Psoas muscle (tissue), 8 donors: ENCODE data around the gene MUSTN1. TPM values are rescaled to one million over a fixed set of nuclear protein-coding genes. Genes with fewer than 3 reads are reported as not detected.

Experiments used
- ATAC-seq, 4 donors: fragments of 200-7000 bp; cut with Tn5 transposase; one replicate each; pipeline ENCODE4 v1.9.1; 2020; ENCODE audit warnings: moderate library complexity in 3 of 4, mild to moderate bottlenecking in 2 of 4
- DNase-seq, 2 donors: peaks; one replicate each; pipeline ENCODE4 v3.0.0-alpha.2; 2020
- H3K27ac ChIP-seq: fragments of 200-600 bp; one replicate; pipeline ENCODE4 v1.8.0; 2022
- H3K27me3 ChIP-seq, 3 donors: fragments of 200-600 bp in 1 of 3; one replicate each; pipeline versions ENCODE4 v1.6.1 to v1.8.0; 2013 to 2022; ENCODE audit warnings: low read length in 2 of 3, mild to moderate bottlenecking in 2 of 3, moderate library complexity in 1 of 3; ENCODE audit not compliant: insufficient read depth in 3 of 3
- H3K36me3 ChIP-seq, 2 donors: fragments of 200-600 bp in 1 of 2; one replicate each; pipeline versions ENCODE4 v1.6.1 to v1.8.0; 2013 to 2022; ENCODE audit warnings: low read depth in 1 of 2, mild to moderate bottlenecking in 1 of 2, moderate library complexity in 1 of 2; ENCODE audit not compliant: insufficient read depth in 1 of 2
- H3K4me1 ChIP-seq: fragments of 200-600 bp; one replicate; pipeline ENCODE4 v1.8.0; 2022
- H3K4me3 ChIP-seq: fragments of 200-600 bp; one replicate; pipeline ENCODE4 v1.8.0; 2022; ENCODE audit warnings: mild to moderate bottlenecking
- H3K9me3 ChIP-seq: fragments of 200-600 bp; one replicate; pipeline ENCODE4 v1.8.0; 2022
- CTCF ChIP-seq: fragments of 200-600 bp; IDR thresholded peaks from one replicate; pipeline ENCODE4 v1.8.0; 2022; ENCODE audit warnings: antibody characterized with exemption
- WGBS, 3 donors: extraction: QIAGEN DNeasy Blood & Tissue Kit; methylation state at CpG; one replicate each; pipeline versions ENCODE4 v1.1.6 to v1.1.7; 2013; 5-methylcytosine and 5-hydroxymethylcytosine counted together
- intact Hi-C, 2 donors: fragments of 100-400 bp; cut with DNase I; formaldehyde crosslinking; loops; one replicate each; pipeline versions ENCODE4 v1.11.0 to v1.14.2; 2022
- polyA plus RNA-seq, 3 donors: library from polyadenylated mRNA; stranded (reverse); fragments of 200-250 nt; gene quantifications; one replicate each; pipeline ENCODE4 v1.2.3, GENCODE V29; 2013
- total RNA-seq, 4 donors: library from RNA; stranded (reverse); fragmentation: NEBNext Ultra II Directional in 2 of 4; extraction: Animal tissue kit (Norgen Biotek cat#: 25700) in 2 of 4; gene quantifications; one replicate each; pipeline versions ENCODE4 v1.2.1 to v1.2.4, GENCODE V29; 2021 to 2023
- donor health status: healthy with polysubstance abuse.
- donor health status: DM: no; HTN: no; CAD: no; lungs with moderate emphysema.
- donor health status: Bipolar disorder and iron deficiency.
- donor health status: healthy.
- donor health status: DM: yes; HTN: yes; CAD: no.
- donor health status: DM: no; HTN: no; CAD: no.
- donor health status: DM: no; HTN: no; CAD: no.
- donor health status: DM: yes; HTN: yes; CAD: no.

MUSTN1 gene
- total and polyA plus RNA-seq, 7 donors, result 91.1 to 1,241 (median 578) TPM

DNA sequence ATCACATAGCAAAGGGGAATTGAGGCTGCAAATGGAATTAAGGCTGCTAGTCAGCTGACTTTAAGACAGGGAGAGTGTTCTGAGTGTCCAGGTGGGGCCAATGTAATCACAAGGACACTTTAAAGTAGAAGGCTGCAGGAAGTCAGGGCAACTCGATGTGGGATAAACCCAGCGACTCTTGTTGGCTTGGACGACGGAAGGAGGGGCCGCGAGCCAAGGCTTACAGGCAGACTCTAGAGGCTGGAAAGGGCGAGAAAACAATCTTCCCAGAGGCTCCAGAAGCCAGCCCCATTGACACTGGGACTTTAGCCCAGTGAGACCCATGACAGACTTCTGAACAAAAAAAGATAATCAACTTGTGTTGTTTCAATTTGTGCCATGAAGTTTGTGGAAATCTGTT lies 12.9 kb upstream of the MUSTN1 start:
- DNase-seq (peak in 1 of 2 donors; percentile 45), ATAC-seq (no peak)
- Histone ChIP-seq H3K27ac (peak overlapping the region; percentile 97), H3K4me1 (peaks cover 69% of the 10 kb centered on the region), H3K9me3 (no peaks in the 10 kb centered on the region), H3K27me3 (no peaks in the 10 kb centered on the region), H3K4me3 (no peak overlapping the region), H3K36me3 (peaks cover 0 to 27% of the 10 kb centered on the region in 2 donors)
- intact Hi-C loops, result no loop called here
- WGBS, 3 donors, result 70 to 88% (median 81%) methylated on average over 7 of the region's 7 CpGs
- no peak for TF ChIP-seq CTCF

GRCh38 chr3:52847241-52847640 lies 12.4 kb upstream of the MUSTN1 start:
- Histone ChIP-seq H3K27me3 (no peaks in the 10 kb centered on the region), H3K27ac (peak overlapping the region; percentile 97), H3K9me3 (no peaks in the 10 kb centered on the region), H3K4me3 (no peak overlapping the region), H3K36me3 (peaks cover 0 to 23% of the 10 kb centered on the region in 2 donors), H3K4me1 (peaks cover 74% of the 10 kb centered on the region)
- 89 to 96% (median 94%) methylated on average over 6 of the region's 6 CpGs for WGBS, 3 donors
- intact Hi-C loops, result no loop called here
- DNase-seq (peak in 1 of 2 donors; percentile 36), ATAC-seq (no peak)
- TF ChIP-seq CTCF, result no peak

- Histone ChIP-seq H3K27me3 (no peaks in the 10 kb centered on the region), H3K9me3 (no peaks in the 10 kb centered on the region), H3K4me1 (peaks cover 81% of the 10 kb centered on the region), H3K27ac (peak overlapping the region; percentile 97), H3K4me3 (peak overlapping the region; percentile 0), H3K36me3 (peaks cover 0 to 17% of the 10 kb centered on the region in 2 donors)
- intact Hi-C loops, result no loop called here
- 50 to 64% (median 62%) methylated on average over 15 of the region's 15 CpGs for WGBS, 3 donors
- ATAC-seq (no peak), DNase-seq (peak in 1 of 2 donors; percentile 49)
- TF ChIP-seq CTCF, result no peak
Observed at GRCh38 chr3:52846432-52846965, 11.7 kb upstream of the MUSTN1 start.

GRCh38 chr3:52845691-52846431 lies 11.0 kb upstream of the MUSTN1 start:
- ATAC-seq, result peak in 1 of 4 donors; percentile 20
- H3K27ac ChIP-seq, result peak overlapping the region; percentile 97
- H3K36me3 ChIP-seq, result peaks cover 0 to 13% of the 10 kb centered on the region in 2 donors
- peak; percentile 40 for TF ChIP-seq CTCF
- H3K4me3 ChIP-seq, result peak overlapping the region; percentile 0
- WGBS, 3 donors, result 35 to 66% (median 40%) methylated on average over 6 to 7 of the region's 7 CpGs
- no peaks in the 10 kb centered on the region for H3K27me3 ChIP-seq
- intact Hi-C loops, result no loop called here
- H3K4me1 ChIP-seq, result peaks cover 88% of the 10 kb centered on the region
- H3K9me3 ChIP-seq, result no peaks in the 10 kb centered on the region
- DNase-seq, result peak in 1 of 2 donors; percentile 60
